Neural progenitor cell (in vitro differentiated cells): Measurements from ENCODE around the gene THRB. TPM values are rescaled to one million over a fixed set of nuclear protein-coding genes. Genes with fewer than 3 reads are reported as not detected.

Source experiments
- DNase-seq: peaks from one replicate; pipeline ENCODE4 v3.0.0-alpha.2; 2016; ENCODE audit warnings: low spot score
- H2AFZ ChIP-seq: fragments of 200-600 bp; sonication (generic); replicated peaks from 2 replicates; pipeline ENCODE4 v1.6.1; 2016; ENCODE audit warnings: antibody characterized with exemption
- H3F3A ChIP-seq: fragments of 200-600 bp; sonication (generic); 2 replicates; pipeline ENCODE4 v1.6.1; 2016; ENCODE audit warnings: antibody characterized with exemption, low read depth
- H3K27ac ChIP-seq: fragments of 200-600 bp; sonication (generic); 2 replicates; pipeline ENCODE4 v1.5.1; 2016; ENCODE audit warnings: mild to moderate bottlenecking
- H3K27me3 ChIP-seq: fragments of 200-600 bp; sonication (generic); 2 replicates; pipeline ENCODE4 v1.6.1; 2016; ENCODE audit warnings: mild to moderate bottlenecking, moderate library complexity
- H3K36me3 ChIP-seq: fragments of 200-600 bp; sonication (generic); 2 replicates; pipeline ENCODE4 v1.5.1; 2016
- H3K4me1 ChIP-seq: fragments of 200-600 bp; sonication (generic); 2 replicates; pipeline ENCODE4 v1.6.1; 2016; ENCODE audit warnings: mixed run types
- H3K4me2 ChIP-seq: fragments of 200-600 bp; sonication (generic); 2 replicates; pipeline ENCODE4 v1.6.1; 2016
- H3K4me3 ChIP-seq: fragments of 200-600 bp; sonication (generic); 2 replicates; pipeline ENCODE4 v1.5.1; 2016
- H3K79me2 ChIP-seq: fragments of 200-600 bp; sonication (generic); 2 replicates; pipeline ENCODE4 v1.6.1; 2016; ENCODE audit warnings: low read depth
- H3K9ac ChIP-seq: fragments of 200-600 bp; sonication (generic); 2 replicates; pipeline ENCODE4 v1.6.1; 2016
- H3K9me3 ChIP-seq: fragments of 200-600 bp; sonication (generic); 2 replicates; pipeline ENCODE4 v1.5.1; 2016; ENCODE audit warnings: low read depth
- H4K20me1 ChIP-seq: fragments of 200-600 bp; sonication (generic); 2 replicates; pipeline ENCODE4 v1.6.1; 2016; ENCODE audit warnings: low read depth
- H3K27ac Mint-ChIP-seq: 3 replicates; pipeline ENCODE4 v1.8.0; 2021; ENCODE audit warnings: mixed read lengths
- H3K27me3 Mint-ChIP-seq: 2 replicates; pipeline ENCODE4 v1.8.0; 2022; ENCODE audit warnings: low read depth, mild to moderate bottlenecking, inconsistent platforms, moderate library complexity, mixed read lengths; ENCODE audit not compliant: insufficient read depth
- H3K36me3 Mint-ChIP-seq: 3 replicates; pipeline ENCODE4 v1.8.0; 2021; ENCODE audit warnings: mixed read lengths
- H3K4me1 Mint-ChIP-seq: 3 replicates; pipeline ENCODE4 v1.8.0; 2021; ENCODE audit warnings: mixed read lengths
- H3K4me3 Mint-ChIP-seq: 3 replicates; pipeline ENCODE4 v1.8.0; 2021; ENCODE audit warnings: mild to moderate bottlenecking, moderate library complexity, mixed read lengths
- H3K9me3 Mint-ChIP-seq: 3 replicates; pipeline ENCODE4 v1.8.0; 2020; ENCODE audit warnings: mixed read lengths
- EZH2 ChIP-seq: fragments of 200-600 bp; sonication (generic); IDR thresholded peaks from 2 replicates; pipeline ENCODE4 v1.6.1; 2017; ENCODE audit warnings: antibody characterized with exemption, mild to moderate bottlenecking, moderate library complexity
- EZH2phosphoT487 ChIP-seq: fragments of 200-600 bp; sonication (generic); IDR thresholded peaks from 2 replicates; pipeline ENCODE4 v1.6.1; 2017; ENCODE audit warnings: antibody characterized with exemption
- total RNA-seq: library from RNA; depleted of rRNA; stranded (reverse); fragments of >200 nt; gene quantifications from 2 replicates; pipeline ENCODE4 v1.2.3, GENCODE V29; 2015; ENCODE audit warnings: low replicate concordance
- TF ChIP-seq, protein P1 (sequence below): fragments of 200-600 bp; sonication (generic); IDR thresholded peaks from 2 replicates; pipeline ENCODE4 v1.5.1; 2017; ENCODE audit warnings: antibody characterized with exemption, mild to moderate bottlenecking

The THRB gene
- total RNA-seq, 1 donor from 2014 or later: 1.2 TPM

DNA sequence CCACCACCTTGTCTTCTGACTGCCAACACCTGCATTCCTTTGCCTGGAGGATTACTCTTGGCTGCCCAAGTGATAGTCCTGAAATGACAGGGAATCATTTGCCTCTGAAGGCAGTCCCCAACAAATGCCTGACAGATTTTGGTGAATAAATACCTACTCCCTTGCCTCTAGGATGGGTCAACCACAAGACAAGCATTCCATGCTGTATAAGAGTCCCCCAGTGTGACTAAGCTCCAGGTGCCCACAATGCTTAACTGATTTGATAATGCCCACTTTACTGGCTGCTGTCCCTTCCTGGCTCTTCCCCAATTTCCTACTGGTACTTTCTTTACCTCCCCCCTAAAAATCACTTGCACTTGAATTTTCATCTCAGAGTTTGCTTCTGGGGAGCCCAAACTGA lies 14.8 kb downstream of the THRB start:
- no peaks in the 10 kb centered on the region for H3K9me3 ChIP-seq
- H3K4me2 ChIP-seq: no peak overlapping the region
- TF ChIP-seq EZH2phosphoT487 (no peak), EZH2 (no peak)
- TF ChIP-seq, protein P1, sequence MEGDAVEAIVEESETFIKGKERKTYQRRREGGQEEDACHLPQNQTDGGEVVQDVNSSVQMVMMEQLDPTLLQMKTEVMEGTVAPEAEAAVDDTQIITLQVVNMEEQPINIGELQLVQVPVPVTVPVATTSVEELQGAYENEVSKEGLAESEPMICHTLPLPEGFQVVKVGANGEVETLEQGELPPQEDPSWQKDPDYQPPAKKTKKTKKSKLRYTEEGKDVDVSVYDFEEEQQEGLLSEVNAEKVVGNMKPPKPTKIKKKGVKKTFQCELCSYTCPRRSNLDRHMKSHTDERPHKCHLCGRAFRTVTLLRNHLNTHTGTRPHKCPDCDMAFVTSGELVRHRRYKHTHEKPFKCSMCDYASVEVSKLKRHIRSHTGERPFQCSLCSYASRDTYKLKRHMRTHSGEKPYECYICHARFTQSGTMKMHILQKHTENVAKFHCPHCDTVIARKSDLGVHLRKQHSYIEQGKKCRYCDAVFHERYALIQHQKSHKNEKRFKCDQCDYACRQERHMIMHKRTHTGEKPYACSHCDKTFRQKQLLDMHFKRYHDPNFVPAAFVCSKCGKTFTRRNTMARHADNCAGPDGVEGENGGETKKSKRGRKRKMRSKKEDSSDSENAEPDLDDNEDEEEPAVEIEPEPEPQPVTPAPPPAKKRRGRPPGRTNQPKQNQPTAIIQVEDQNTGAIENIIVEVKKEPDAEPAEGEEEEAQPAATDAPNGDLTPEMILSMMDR: no peak
- H3K4me3 ChIP-seq: no peak overlapping the region
- DNase-seq: no peak
- Mint-ChIP-seq H3K27me3 (peaks cover 5% of the 10 kb centered on the region), H3K36me3 (no peaks in the 10 kb centered on the region), H3K4me3 (no peak overlapping the region), H3K27ac (no peak overlapping the region), H3K4me1 (peaks cover 5% of the 10 kb centered on the region), H3K9me3 (no peaks in the 10 kb centered on the region)
- no peak overlapping the region for H3K27ac ChIP-seq
- H2AFZ ChIP-seq: no peak overlapping the region
- no peak overlapping the region for H3K9ac ChIP-seq
- peaks cover 29% of the 10 kb centered on the region for H3K4me1 ChIP-seq
- H3K36me3 ChIP-seq: no peaks in the 10 kb centered on the region
- H3K79me2 ChIP-seq: no peaks in the 10 kb centered on the region
- peaks cover 13% of the 10 kb centered on the region for H3F3A ChIP-seq
- H3K27me3 ChIP-seq: no peaks in the 10 kb centered on the region
- no peaks in the 10 kb centered on the region for H4K20me1 ChIP-seq

DNA sequence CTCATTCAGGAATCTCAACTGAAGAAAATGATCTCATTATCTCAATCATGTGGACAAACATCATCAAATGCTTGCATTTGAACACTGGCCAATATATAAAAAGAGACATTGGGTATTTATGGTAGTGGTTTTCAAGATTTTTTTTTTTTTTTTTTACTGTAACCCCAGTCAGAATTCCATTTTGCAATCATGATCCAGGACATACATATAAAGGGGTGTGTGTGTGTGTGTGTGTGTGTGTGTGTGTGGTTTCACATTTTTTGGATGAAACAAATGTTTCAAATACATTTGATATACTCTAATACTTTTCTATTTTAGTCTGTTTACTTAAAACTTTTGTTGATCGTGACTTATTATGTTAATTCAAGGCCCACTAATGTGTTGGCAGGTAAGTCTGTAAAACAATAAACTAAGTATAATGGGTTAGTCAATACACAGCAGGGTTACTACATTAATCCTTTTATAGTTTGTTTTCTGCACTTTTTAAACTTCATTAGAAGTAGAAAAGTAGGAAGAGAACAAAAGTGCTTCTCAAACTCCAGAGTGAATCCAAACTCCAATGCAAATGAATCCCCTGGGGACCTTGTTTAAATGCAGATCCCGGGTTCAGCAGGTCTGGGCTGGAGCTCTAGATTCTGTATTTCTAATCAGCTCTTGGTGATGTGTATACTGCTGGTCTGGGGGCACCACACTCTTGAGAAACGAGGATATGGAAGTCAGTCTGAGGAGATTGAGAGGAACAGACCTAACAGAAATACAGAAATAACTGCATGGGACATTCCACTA lies 17.6 kb downstream of the THRB start:
- Histone ChIP-seq H3K27me3 (no peaks in the 10 kb centered on the region), H3F3A (peaks cover 13% of the 10 kb centered on the region), H4K20me1 (no peaks in the 10 kb centered on the region), H3K9ac (no peak overlapping the region), H3K36me3 (no peaks in the 10 kb centered on the region), H3K27ac (peak overlapping the region; percentile 2), H3K79me2 (no peaks in the 10 kb centered on the region), H3K4me2 (peak overlapping the region; percentile 68), H3K9me3 (no peaks in the 10 kb centered on the region), H3K4me1 (peaks cover 29% of the 10 kb centered on the region), H3K4me3 (peak overlapping the region; percentile 2), H2AFZ (peak overlapping the region; percentile 88)
- H3K4me3 Mint-ChIP-seq: no peak overlapping the region
- no peak overlapping the region for H3K27ac Mint-ChIP-seq
- peaks cover 2% of the 10 kb centered on the region for H3K9me3 Mint-ChIP-seq
- H3K4me1 Mint-ChIP-seq: peaks cover 5% of the 10 kb centered on the region
- DNase-seq: peak; percentile 30
- H3K27me3 Mint-ChIP-seq: peaks cover 5% of the 10 kb centered on the region
- no peaks in the 10 kb centered on the region for H3K36me3 Mint-ChIP-seq
- TF ChIP-seq, protein P1: no peak
- no peak for TF ChIP-seq EZH2
- TF ChIP-seq EZH2phosphoT487: no peak

DNA sequence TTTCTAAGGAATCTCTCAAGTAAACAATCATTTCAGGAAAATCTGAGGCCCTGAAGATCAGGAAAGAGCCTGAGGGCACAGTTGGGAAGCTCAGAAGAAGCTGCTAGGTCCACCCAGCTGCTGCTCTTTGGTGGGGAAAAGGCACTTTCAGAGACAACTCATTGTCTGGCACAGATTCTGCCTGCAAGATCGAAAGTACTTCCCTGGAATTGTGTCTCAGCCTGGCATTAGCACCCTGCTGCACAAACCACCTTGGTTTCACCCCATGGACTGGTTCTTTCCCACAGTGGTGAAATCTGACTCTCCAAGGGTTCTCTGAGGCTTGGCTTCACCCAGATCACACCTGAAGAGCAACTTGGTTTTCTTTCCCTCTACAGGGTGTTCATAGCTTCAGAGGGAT lies 18.7 kb downstream of the THRB start:
- no peak overlapping the region for H3K9ac ChIP-seq
- H3K4me2 ChIP-seq: no peak overlapping the region
- H3K4me1 Mint-ChIP-seq: peaks cover 5% of the 10 kb centered on the region
- H3K27ac ChIP-seq: no peak overlapping the region
- no peak overlapping the region for H3K27ac Mint-ChIP-seq
- H3K36me3 ChIP-seq: no peaks in the 10 kb centered on the region
- no peaks in the 10 kb centered on the region for H3K36me3 Mint-ChIP-seq
- peaks cover 5% of the 10 kb centered on the region for H3K27me3 Mint-ChIP-seq
- no peak for DNase-seq
- H3K4me3 ChIP-seq: no peak overlapping the region
- H3K79me2 ChIP-seq: no peaks in the 10 kb centered on the region
- H3F3A ChIP-seq: peaks cover 13% of the 10 kb centered on the region
- H3K9me3 ChIP-seq: no peaks in the 10 kb centered on the region
- H3K27me3 ChIP-seq: no peaks in the 10 kb centered on the region
- no peaks in the 10 kb centered on the region for H4K20me1 ChIP-seq
- no peak overlapping the region for H3K4me3 Mint-ChIP-seq
- H3K9me3 Mint-ChIP-seq: peaks cover 2% of the 10 kb centered on the region
- no peak overlapping the region for H2AFZ ChIP-seq
- H3K4me1 ChIP-seq: peaks cover 29% of the 10 kb centered on the region
- TF ChIP-seq EZH2 (no peak), EZH2phosphoT487 (no peak)
- TF ChIP-seq, protein P1: no peak
